ENCODE data around the gene FITM1. TPM values are rescaled to one million over a fixed set of nuclear protein-coding genes. Genes with fewer than 3 reads are reported as not detected.

Gene FITM1
- polyA plus RNA-seq, 1 donor = 164 TPM

Other genes starting within 250 kb of the FITM1 start
- gene DHRS4, start 176.9 kb upstream of the FITM1 start, polyA plus RNA-seq (ENCODE audit: insufficient read length) = 20.9 TPM
- gene DHRS4L2, start 141.7 kb upstream of the FITM1 start, polyA plus RNA-seq (ENCODE audit: insufficient read length) = 9.2 TPM
- 0.18 TPM for gene CARMIL3, start 78.7 kb upstream of the FITM1 start, polyA plus RNA-seq (ENCODE audit: insufficient read length)
- gene CPNE6, start 59.1 kb upstream of the FITM1 start, polyA plus RNA-seq (ENCODE audit: insufficient read length) = not detected
- 3.6 TPM for gene PCK2, start 36.3 kb upstream of the FITM1 start, polyA plus RNA-seq (ENCODE audit: insufficient read length)
- 45.7 TPM for gene DCAF11, start 15.9 kb upstream of the FITM1 start, polyA plus RNA-seq (ENCODE audit: insufficient read length)
- gene NRL, start 15.7 kb upstream of the FITM1 start, polyA plus RNA-seq (ENCODE audit: insufficient read length) = 1.8 TPM
- 110 TPM for gene PSME1, start 5.5 kb downstream of the FITM1 start, polyA plus RNA-seq (ENCODE audit: insufficient read length)
- 32.1 TPM for gene EMC9, start 10.9 kb downstream of the FITM1 start, polyA plus RNA-seq (ENCODE audit: insufficient read length)
- 74.3 TPM for gene PSME2, start 16.0 kb downstream of the FITM1 start, polyA plus RNA-seq (ENCODE audit: insufficient read length)
- gene RNF31, start 16.8 kb downstream of the FITM1 start, polyA plus RNA-seq (ENCODE audit: insufficient read length) = 32.6 TPM
- 25.1 TPM for gene IRF9, start 30.6 kb downstream of the FITM1 start, polyA plus RNA-seq (ENCODE audit: insufficient read length)
- 8.2 TPM for gene REC8, start 41.4 kb downstream of the FITM1 start, polyA plus RNA-seq (ENCODE audit: insufficient read length)
- 26.4 TPM for gene IPO4, start 58.2 kb downstream of the FITM1 start, polyA plus RNA-seq (ENCODE audit: insufficient read length)
- gene TM9SF1, start 64.8 kb downstream of the FITM1 start, polyA plus RNA-seq (ENCODE audit: insufficient read length) = 18.8 TPM
- 5.0 TPM for gene TSSK4, start 75.0 kb downstream of the FITM1 start, polyA plus RNA-seq (ENCODE audit: insufficient read length)
- 40.0 TPM for gene CHMP4A, start 82.8 kb downstream of the FITM1 start, polyA plus RNA-seq (ENCODE audit: insufficient read length)
- gene MDP1, start 85.4 kb downstream of the FITM1 start, polyA plus RNA-seq (ENCODE audit: insufficient read length) = 5.5 TPM
- gene NEDD8, start 101.7 kb downstream of the FITM1 start, polyA plus RNA-seq (ENCODE audit: insufficient read length) = 188 TPM
- gene GMPR2, start 102.3 kb downstream of the FITM1 start, polyA plus RNA-seq (ENCODE audit: insufficient read length) = 53.3 TPM
- 37.0 TPM for gene TINF2, start 112.0 kb downstream of the FITM1 start, polyA plus RNA-seq (ENCODE audit: insufficient read length)
- gene TGM1, start 132.5 kb downstream of the FITM1 start, polyA plus RNA-seq (ENCODE audit: insufficient read length) = 0.86 TPM
- gene RABGGTA, start 140.9 kb downstream of the FITM1 start, polyA plus RNA-seq (ENCODE audit: insufficient read length) = 14.7 TPM
- gene DHRS1, start 169.1 kb downstream of the FITM1 start, polyA plus RNA-seq (ENCODE audit: insufficient read length) = 15.0 TPM
- 21.1 TPM for gene NOP9, start 169.2 kb downstream of the FITM1 start, polyA plus RNA-seq (ENCODE audit: insufficient read length)
- 8.2 TPM for gene CIDEB, start 177.3 kb downstream of the FITM1 start, polyA plus RNA-seq (ENCODE audit: insufficient read length)
- 2.0 TPM for gene LTB4R2, start 179.5 kb downstream of the FITM1 start, polyA plus RNA-seq (ENCODE audit: insufficient read length)
- gene LTB4R, start 180.8 kb downstream of the FITM1 start, polyA plus RNA-seq (ENCODE audit: insufficient read length) = 2.1 TPM
- gene ADCY4, start 204.4 kb downstream of the FITM1 start, polyA plus RNA-seq (ENCODE audit: insufficient read length) = 15.2 TPM
- 1.1 TPM for gene RIPK3, start 209.3 kb downstream of the FITM1 start, polyA plus RNA-seq (ENCODE audit: insufficient read length)
- 39.2 TPM for gene NFATC4, start 237.5 kb downstream of the FITM1 start, polyA plus RNA-seq (ENCODE audit: insufficient read length)